Fibroblast of pulmonary artery (primary cell): Measurements from ENCODE around the gene UST.
"Not testable (repeated sequence)": the region's sequence is repeated elsewhere in the genome, so short reads cannot be mapped to it uniquely, and the experiment has no call there.

Source experiments
- DNase-seq: peaks from one replicate; pipeline ENCODE4 v3.0.0-alpha.2; 2010; ENCODE audit warnings: low read depth
- H3K4me3 ChIP-seq: replicated peaks from 2 replicates; pipeline ENCODE4 v1.5.1; 2011; ENCODE audit warnings: low read depth, mild to moderate bottlenecking, control low read depth, low read length, moderate library complexity
- TF ChIP-seq, protein P1 (sequence below): IDR thresholded peaks from 2 replicates; pipeline ENCODE4 v1.5.1; 2011; ENCODE audit warnings: mild to moderate bottlenecking, control low read depth, low read length, inconsistent platforms; ENCODE audit errors: missing control alignments

Gene UST

DNA sequence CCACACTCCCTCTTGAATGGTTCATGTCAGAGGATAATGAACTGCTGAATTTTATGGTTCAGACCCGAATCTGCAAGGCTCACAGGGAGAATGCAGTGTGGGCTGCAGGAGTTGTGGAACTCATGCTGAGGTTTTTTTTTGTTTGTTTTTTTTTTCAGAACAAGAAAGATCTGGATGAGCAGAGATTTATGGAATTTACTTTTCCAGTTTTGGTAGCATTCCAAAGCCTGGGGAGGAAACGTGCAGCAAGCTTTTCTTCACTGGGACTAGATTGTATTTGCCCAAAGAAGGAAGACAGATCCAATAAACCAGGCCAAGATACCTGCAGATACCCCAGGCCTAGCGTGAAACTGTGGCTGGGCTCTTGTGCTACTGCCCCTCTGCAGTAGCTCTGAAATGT lies 346.8 kb downstream of the UST start:
- peak; percentile 68 for DNase-seq
- TF ChIP-seq, protein P1, sequence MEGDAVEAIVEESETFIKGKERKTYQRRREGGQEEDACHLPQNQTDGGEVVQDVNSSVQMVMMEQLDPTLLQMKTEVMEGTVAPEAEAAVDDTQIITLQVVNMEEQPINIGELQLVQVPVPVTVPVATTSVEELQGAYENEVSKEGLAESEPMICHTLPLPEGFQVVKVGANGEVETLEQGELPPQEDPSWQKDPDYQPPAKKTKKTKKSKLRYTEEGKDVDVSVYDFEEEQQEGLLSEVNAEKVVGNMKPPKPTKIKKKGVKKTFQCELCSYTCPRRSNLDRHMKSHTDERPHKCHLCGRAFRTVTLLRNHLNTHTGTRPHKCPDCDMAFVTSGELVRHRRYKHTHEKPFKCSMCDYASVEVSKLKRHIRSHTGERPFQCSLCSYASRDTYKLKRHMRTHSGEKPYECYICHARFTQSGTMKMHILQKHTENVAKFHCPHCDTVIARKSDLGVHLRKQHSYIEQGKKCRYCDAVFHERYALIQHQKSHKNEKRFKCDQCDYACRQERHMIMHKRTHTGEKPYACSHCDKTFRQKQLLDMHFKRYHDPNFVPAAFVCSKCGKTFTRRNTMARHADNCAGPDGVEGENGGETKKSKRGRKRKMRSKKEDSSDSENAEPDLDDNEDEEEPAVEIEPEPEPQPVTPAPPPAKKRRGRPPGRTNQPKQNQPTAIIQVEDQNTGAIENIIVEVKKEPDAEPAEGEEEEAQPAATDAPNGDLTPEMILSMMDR = no peak
- H3K4me3 ChIP-seq = no peak overlapping the region

DNA sequence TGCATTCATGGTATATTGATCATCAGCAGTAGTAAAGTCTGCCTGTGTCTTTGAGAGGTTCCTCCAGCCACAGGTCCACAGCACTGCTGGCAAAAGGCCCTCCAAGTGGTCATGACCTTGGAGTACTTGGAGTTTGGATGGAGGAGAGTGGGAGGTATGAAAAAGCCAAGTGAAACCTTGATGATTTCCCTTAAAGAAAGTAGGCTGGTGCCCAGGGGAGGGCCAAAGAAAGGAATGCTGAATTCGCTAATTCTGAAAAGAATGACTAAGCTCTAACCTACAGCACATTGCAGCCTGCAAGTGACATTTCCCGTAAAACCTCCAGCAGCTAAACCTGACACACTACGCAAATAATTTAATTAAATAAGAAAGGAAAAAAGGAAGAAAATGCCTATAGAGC lies 347.3 kb downstream of the UST start:
- TF ChIP-seq, protein P1 = no peak
- DNase-seq = peak; percentile 20
- no peak overlapping the region for H3K4me3 ChIP-seq

DNA sequence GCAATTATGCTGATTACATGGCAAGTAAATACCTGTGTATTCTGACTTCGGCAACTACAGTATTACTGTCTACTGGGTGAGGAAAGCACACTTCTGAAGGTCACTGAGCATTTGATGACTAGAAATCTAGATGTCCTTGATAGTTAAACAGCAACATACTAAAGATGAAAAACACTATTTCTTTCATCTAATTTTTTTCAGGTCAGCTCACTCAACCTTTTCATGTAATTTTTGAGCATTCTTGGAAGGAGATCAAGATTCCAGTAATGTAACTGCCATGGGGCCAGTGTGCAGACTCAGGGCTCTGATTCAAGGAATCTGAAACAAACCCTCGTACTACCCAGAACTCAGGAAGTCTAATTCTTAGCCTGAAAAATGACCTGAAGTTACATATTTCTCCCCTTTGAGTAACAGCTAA lies 348.1 kb downstream of the UST start:
- H3K4me3 ChIP-seq = no peak overlapping the region
- peak; percentile 48 for DNase-seq
- TF ChIP-seq, protein P1 = no peak

DNA sequence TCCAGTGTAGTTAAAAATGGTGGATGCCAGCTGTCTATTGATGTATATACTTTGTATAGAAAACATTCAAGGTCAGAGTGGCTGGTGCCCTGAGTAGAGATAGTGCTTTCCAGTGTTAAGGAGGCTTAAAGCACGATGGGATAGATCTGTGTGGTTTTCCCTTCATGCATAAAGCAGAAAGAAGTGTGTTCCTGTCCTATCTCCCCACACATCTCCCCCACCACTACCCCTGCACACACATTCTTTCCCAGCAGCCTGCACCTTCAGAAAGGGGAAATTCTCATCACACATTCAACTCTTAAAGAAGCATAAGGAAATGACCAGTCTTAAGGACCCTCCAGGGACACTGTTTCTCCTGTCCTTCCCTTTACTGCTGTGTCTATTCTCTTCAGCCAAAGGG lies 349.0 kb downstream of the UST start:
- no peak overlapping the region for H3K4me3 ChIP-seq
- DNase-seq = no peak
- TF ChIP-seq, protein P1 = no peak

DNA sequence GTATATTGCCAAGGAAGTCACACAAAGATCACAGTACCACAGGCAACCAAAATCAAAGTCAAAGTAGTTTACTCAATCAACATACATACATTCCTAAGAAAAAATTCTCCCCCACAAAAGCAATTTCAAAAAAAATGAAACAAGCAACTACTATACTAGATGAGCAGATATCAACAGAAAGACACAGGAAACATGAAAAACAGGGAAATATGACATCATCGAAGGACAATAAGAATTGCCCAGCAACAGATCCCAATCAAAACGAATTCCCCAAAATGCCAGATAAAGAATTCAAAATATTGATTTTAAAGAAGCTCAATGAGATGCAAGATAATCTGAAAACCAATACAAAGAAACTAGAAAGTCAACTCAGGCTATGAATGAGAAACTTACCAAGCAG lies 351.0 kb downstream of the UST start:
- TF ChIP-seq, protein P1 = no peak
- no peak for DNase-seq

DNA sequence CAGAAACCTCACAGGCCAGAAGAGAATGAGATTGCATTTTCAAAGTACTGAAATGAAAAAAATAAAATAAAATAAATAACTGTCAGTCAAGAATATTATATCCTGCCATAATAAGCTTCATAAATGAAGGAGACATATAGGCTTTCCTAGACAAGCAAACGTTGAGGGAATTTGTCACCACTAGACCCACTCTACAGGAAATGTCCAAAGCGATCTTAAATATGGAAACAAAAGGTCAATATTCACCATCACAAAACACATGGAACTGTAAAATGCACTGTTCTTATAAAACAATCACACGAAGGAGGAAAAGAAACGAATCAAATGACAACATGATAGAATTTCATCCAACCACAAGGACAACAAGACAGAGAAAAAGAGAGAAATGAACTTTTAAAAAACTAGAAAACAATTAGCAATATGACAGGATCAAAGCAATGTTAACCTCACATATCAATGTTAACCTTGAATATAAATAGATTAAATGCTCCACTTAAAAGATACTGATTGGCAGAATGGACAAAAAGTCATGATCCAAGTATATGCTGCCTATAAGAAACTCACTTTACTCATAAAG lies 352.0 kb downstream of the UST start:
- no peak overlapping the region for H3K4me3 ChIP-seq
- no peak for DNase-seq
- TF ChIP-seq, protein P1 = no peak

More for the DNA sequence above, 351.0 kb downstream of the UST start:
- H3K4me3 ChIP-seq = no peak overlapping the region

DNA sequence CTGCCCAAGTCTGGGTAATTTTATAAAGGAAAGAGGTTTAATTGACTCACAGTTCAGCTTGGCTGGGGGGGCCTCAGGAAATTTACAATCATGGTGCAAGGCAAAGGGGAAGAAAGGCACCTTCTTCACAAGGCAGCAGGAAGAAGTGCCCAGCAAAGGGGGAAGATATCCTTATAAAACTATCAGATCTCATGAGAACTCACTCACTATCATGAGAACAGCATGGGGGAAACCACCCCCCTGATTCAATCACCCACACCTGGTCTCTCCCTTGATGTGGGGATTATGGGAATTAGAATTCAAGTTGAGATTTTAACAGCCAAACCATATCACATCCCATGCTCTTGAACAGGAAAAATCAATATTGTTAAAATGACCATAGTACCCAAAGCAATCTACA lies 355.5 kb downstream of the UST start:
- DNase-seq = no peak
- TF ChIP-seq, protein P1 = no peak

DNA sequence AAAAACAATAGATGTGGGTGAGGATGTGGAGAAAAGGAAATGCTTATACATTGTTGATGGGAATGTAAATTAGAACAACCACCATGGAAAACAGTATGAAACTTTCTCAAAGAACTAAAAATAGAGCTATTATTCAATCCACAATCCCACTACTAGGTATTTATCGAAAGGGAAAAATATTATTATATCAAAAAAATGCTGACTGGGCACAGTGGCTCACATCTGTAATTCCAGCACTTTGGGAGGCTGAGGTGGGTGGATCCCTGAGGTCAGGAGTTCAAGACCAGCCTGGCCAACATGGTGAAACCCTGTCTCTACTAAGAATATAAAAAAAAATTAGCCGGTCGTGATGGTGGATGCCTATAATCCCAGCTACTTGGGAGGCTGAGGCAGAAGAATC lies 357.1 kb downstream of the UST start:
- not testable (repeated sequence) for H3K4me3 ChIP-seq

More for the DNA sequence above, 355.5 kb downstream of the UST start:
- H3K4me3 ChIP-seq = no peak overlapping the region

More for the DNA sequence above, 357.1 kb downstream of the UST start:
- not testable (repeated sequence) for DNase-seq
